ENCODE data around the gene TMBIM4. TPM values are rescaled to one million over a fixed set of nuclear protein-coding genes. Genes with fewer than 3 reads are reported as not detected.

The TMBIM4 gene
- total and polyA plus RNA-seq, 2 experiments from 2014 or later = 59.6 to 63.6 TPM

GRCh38 chr12:66196806-66197205, 27.0 kb upstream of the TMBIM4 start:
- H3K4me2 ChIP-seq = peak overlapping the region; percentile 31
- H2AFZ ChIP-seq = no peak overlapping the region
- no peaks in the 10 kb centered on the region for H4K20me1 ChIP-seq (replicated peaks; ENCODE audit: insufficient read depth)
- DNase-seq (ENCODE audit: low spot score) (no peak), ATAC-seq (no peak)
- TF ChIP-seq ZNF331 (CRISPR knock-in tag; IDR thresholded peaks at IDR 0.05; ENCODE audit: low read depth) = no peak
- no peak for TF ChIP-seq POLR2AphosphoS5 (IDR thresholded peaks at IDR 0.05; ENCODE audit: low read depth)
- TF ChIP-seq STAT1 (IDR thresholded peaks at IDR 0.05; ENCODE audit: unreplicated experiment) = no peak
- TF ChIP-seq, protein P1, sequence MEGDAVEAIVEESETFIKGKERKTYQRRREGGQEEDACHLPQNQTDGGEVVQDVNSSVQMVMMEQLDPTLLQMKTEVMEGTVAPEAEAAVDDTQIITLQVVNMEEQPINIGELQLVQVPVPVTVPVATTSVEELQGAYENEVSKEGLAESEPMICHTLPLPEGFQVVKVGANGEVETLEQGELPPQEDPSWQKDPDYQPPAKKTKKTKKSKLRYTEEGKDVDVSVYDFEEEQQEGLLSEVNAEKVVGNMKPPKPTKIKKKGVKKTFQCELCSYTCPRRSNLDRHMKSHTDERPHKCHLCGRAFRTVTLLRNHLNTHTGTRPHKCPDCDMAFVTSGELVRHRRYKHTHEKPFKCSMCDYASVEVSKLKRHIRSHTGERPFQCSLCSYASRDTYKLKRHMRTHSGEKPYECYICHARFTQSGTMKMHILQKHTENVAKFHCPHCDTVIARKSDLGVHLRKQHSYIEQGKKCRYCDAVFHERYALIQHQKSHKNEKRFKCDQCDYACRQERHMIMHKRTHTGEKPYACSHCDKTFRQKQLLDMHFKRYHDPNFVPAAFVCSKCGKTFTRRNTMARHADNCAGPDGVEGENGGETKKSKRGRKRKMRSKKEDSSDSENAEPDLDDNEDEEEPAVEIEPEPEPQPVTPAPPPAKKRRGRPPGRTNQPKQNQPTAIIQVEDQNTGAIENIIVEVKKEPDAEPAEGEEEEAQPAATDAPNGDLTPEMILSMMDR (conservative IDR thresholded peaks at IDR 0.05; ENCODE audit: low read depth in 2 of 2) = no peak
- no peak for TF ChIP-seq REST (IDR thresholded peaks at IDR 0.05; ENCODE audit: unreplicated experiment)
- TF ChIP-seq EZH2phosphoT487 (IDR thresholded peaks at IDR 0.05; ENCODE audit: unreplicated experiment) = no peak
- TF ChIP-seq NANOG (IDR thresholded peaks at IDR 0.05; ENCODE audit: borderline replicate concordance) = no peak
- TF ChIP-seq CREB1 (CRISPR knock-in tag; IDR thresholded peaks at IDR 0.05; ENCODE audit: low read depth) = no peak
- TF ChIP-seq ETS1 (IDR thresholded peaks at IDR 0.05) = no peak
- no peak for TF ChIP-seq ZNF462 (CRISPR knock-in tag; IDR thresholded peaks at IDR 0.05)
- TF ChIP-seq ZNF114 (CRISPR knock-in tag; IDR thresholded peaks at IDR 0.05) = no peak
- no peak for TF ChIP-seq EZH2 (IDR thresholded peaks at IDR 0.05; ENCODE audit: low read depth, unreplicated experiment)
- TF ChIP-seq JUNB (IDR thresholded peaks at IDR 0.05; ENCODE audit: unreplicated experiment) = no peak
- H3K36me3 Mint-ChIP-seq (ENCODE audit: low read depth) = no peaks in the 10 kb centered on the region
- no peak overlapping the region for H3K27ac ChIP-seq (ENCODE audit: low read depth)
- H3F3A ChIP-seq (replicated peaks; ENCODE audit: low read depth) = no peaks in the 10 kb centered on the region
- H3K27ac Mint-ChIP-seq = no peak overlapping the region
- H3K4me3 Mint-ChIP-seq = no peak overlapping the region
- peaks cover 2% of the 10 kb centered on the region for H3K27me3 Mint-ChIP-seq (ENCODE audit: insufficient read depth, low read depth, poor library complexity)
- no peaks in the 10 kb centered on the region for H3K9me2 ChIP-seq (ENCODE audit: insufficient read depth)
- no peaks in the 10 kb centered on the region for H3K36me3 ChIP-seq (ENCODE audit: insufficient read depth)
- H3K9me3 Mint-ChIP-seq = peaks cover 4% of the 10 kb centered on the region; the same call in 1 of the 3 replicates
- no peak overlapping the region for H3K4me3 ChIP-seq
- peaks cover 22% of the 10 kb centered on the region for H3K4me1 ChIP-seq (ENCODE audit: insufficient read depth)
- H3K4me1 Mint-ChIP-seq = peaks cover 22% of the 10 kb centered on the region
- no peaks in the 10 kb centered on the region for H3K79me2 ChIP-seq (replicated peaks; ENCODE audit: insufficient read depth)
- no peaks in the 10 kb centered on the region for H3K27me3 ChIP-seq (ENCODE audit: insufficient read depth)
